OCI-M1 (cell line): ENCODE results near the gene THSD7A.

Experiments used
- DNase-seq: peaks from one replicate; lab custom pipeline; 2025; lab: John Stamatoyannopoulos, UW

Gene THSD7A

GRCh38 chr7:11702938-11703337 is 129.1 kb downstream of the THSD7A start:
- DNase-seq, result no peak

- DNase-seq, result no peak
Measured at GRCh38 chr7:11701829-11702560, 130.0 kb downstream of the THSD7A start.

- no peak for DNase-seq
Measured at GRCh38 chr7:11699666-11700065, 132.3 kb downstream of the THSD7A start.

- no peak for DNase-seq
Measured at GRCh38 chr7:11698384-11698871, 133.6 kb downstream of the THSD7A start.

GRCh38 chr7:11690395-11690794 is 141.6 kb downstream of the THSD7A start:
- no peak for DNase-seq

GRCh38 chr7:11689096-11689495 is 142.9 kb downstream of the THSD7A start:
- DNase-seq, result no peak

GRCh38 chr7:11681461-11681860 is 150.5 kb downstream of the THSD7A start:
- no peak for DNase-seq

GRCh38 chr7:11675163-11675562 is 156.8 kb downstream of the THSD7A start:
- DNase-seq, result no peak

- DNase-seq, result no peak
Measured at GRCh38 chr7:11668727-11669126, 163.3 kb downstream of the THSD7A start.

GRCh38 chr7:11667810-11668185 is 164.2 kb downstream of the THSD7A start:
- DNase-seq, result no peak

- no peak for DNase-seq
Measured at GRCh38 chr7:11667071-11667809, 164.8 kb downstream of the THSD7A start.

GRCh38 chr7:11665357-11665756 is 166.6 kb downstream of the THSD7A start:
- DNase-seq, result no peak

GRCh38 chr7:11655642-11656041 is 176.4 kb downstream of the THSD7A start:
- no peak for DNase-seq

- no peak for DNase-seq
Measured at GRCh38 chr7:11655163-11655562, 176.8 kb downstream of the THSD7A start.

GRCh38 chr7:11650500-11650899 is 181.5 kb downstream of the THSD7A start:
- no peak for DNase-seq

GRCh38 chr7:11650030-11650429 is 182.0 kb downstream of the THSD7A start:
- no peak for DNase-seq

GRCh38 chr7:11648980-11649379 is 183.0 kb downstream of the THSD7A start:
- DNase-seq, result no peak

- no peak for DNase-seq
Measured at GRCh38 chr7:11648101-11648500, 183.9 kb downstream of the THSD7A start.

GRCh38 chr7:11642841-11643240 is 189.2 kb downstream of the THSD7A start:
- DNase-seq, result no peak

- DNase-seq, result no peak
Measured at GRCh38 chr7:11642276-11642675, 189.7 kb downstream of the THSD7A start.

- no peak for DNase-seq
Measured at GRCh38 chr7:11638011-11638774, 193.8 kb downstream of the THSD7A start.

GRCh38 chr7:11636274-11636673 is 195.7 kb downstream of the THSD7A start:
- no peak for DNase-seq

GRCh38 chr7:11633310-11633709 is 198.7 kb downstream of the THSD7A start:
- no peak for DNase-seq
